D721Med (cell line): ENCODE data around the gene DIP2C.
"Not testable (repeated sequence)": the region's sequence is repeated elsewhere in the genome, so short reads cannot be mapped to it uniquely, and the experiment has no call there.

Source experiments
- DNase-seq: peaks from one replicate; pipeline ENCODE4 v3.0.0; 2011; ENCODE audit warnings: low spot score; ENCODE audit not compliant: insufficient read length
- FAIRE-seq: peaks from 2 replicates; lab custom pipeline; 2011; peaks lifted over from hg19 to GRCh38; lab: Jason Lieb, UNC
- TF ChIP-seq, protein P1 (sequence below): IDR thresholded peaks from 2 replicates; pipeline ENCODE4 v1.5.1; 2012; ENCODE audit warnings: mild to moderate bottlenecking, control low read depth; ENCODE audit not compliant: insufficient read depth; ENCODE audit errors: missing control alignments

The DIP2C gene

DNA sequence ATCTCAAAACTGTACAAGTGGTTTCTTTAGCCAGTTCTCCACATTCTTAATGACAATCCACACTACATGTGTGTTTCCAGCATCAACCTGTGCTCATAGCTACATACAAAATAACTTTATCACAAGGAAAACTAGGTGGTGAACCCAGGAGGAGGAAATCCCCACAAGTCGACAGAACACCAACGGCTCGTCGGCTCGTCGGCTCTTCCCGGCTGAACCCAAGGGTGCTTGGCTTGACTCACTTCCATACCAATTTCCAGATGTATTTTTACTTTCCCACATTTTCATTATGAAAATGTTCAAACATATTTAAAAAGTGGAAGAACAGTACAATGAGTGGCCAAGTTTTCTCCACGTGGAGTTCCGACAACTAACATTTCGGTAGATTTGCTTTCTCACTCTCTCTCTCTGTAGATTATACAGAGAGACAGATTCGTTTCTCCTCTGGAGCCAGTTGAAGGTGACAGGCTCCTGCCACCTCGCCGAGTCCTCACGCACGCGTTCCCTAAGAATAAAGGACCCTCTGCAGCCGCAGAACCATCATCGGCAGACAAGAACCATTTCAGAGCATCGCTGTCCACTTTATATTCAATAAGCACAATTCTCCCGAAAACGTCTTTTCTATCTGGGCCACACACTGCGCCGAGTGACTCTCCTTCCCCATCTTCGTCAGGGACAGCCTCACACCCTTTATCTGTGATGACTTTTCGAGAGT, 53.3 kb downstream of the DIP2C start:
- FAIRE-seq (no peak), DNase-seq (no peak)
- TF ChIP-seq, protein P1, sequence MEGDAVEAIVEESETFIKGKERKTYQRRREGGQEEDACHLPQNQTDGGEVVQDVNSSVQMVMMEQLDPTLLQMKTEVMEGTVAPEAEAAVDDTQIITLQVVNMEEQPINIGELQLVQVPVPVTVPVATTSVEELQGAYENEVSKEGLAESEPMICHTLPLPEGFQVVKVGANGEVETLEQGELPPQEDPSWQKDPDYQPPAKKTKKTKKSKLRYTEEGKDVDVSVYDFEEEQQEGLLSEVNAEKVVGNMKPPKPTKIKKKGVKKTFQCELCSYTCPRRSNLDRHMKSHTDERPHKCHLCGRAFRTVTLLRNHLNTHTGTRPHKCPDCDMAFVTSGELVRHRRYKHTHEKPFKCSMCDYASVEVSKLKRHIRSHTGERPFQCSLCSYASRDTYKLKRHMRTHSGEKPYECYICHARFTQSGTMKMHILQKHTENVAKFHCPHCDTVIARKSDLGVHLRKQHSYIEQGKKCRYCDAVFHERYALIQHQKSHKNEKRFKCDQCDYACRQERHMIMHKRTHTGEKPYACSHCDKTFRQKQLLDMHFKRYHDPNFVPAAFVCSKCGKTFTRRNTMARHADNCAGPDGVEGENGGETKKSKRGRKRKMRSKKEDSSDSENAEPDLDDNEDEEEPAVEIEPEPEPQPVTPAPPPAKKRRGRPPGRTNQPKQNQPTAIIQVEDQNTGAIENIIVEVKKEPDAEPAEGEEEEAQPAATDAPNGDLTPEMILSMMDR, result no peak

DNA sequence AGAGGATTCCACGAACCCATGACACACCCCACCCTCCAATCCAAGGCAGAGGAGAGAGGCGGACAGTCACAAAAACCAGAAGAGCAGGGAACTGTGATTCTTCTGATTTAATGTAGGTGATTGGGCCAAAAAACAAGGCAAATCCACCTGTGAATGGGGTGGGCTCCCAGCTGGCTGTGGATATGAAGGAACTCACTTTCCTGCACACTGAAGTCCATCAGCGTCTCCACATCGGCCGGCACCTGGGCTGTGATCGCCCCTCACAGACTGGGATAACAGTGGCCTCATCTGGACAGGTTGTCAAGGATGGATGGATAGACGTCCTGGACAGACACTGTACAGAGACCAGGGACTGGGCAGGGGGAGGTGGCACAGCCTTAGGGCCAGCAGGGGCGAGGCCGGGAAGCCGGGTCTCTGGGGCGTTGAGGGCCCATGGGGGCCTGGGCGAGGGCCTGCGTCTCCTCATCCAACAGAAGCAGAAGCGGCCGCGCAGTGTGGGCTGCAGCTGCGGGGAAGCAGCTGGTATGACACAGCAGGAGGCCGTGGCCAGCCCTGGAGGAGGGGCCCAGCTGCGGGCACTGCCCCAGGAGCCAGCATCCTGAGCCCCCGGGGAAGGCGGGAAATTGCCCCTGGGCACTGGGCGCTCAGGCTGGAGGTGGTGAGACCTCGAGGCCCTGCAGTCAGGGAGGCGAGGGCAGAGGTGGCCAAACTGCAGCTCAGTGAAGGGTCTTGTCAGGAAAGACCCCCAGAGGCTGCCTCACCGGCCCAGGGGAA, 54.2 kb downstream of the DIP2C start:
- DNase-seq, result no peak
- TF ChIP-seq, protein P1, result no peak
- FAIRE-seq, result no peak

DNA sequence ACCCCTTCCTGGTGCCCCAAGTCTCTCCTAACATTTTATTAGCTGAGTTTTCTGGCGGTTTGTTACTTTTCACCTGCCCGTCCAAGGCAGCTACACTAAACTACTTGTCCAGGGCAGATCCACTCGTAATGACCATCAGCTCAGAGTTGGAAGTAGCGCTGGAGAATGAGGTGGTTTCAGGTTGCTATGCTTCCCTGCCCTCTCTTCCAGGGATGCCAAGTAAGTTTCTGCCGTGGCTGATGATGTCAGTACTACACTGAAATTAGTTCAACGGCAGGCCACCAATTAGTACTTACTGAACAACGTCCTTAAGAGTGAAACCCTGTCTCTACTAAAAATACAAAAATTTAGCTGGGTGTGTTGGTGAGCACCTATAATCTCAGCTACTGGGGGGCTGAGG, 55.2 kb downstream of the DIP2C start:
- TF ChIP-seq, protein P1, result no peak
- no peak for DNase-seq

DNA sequence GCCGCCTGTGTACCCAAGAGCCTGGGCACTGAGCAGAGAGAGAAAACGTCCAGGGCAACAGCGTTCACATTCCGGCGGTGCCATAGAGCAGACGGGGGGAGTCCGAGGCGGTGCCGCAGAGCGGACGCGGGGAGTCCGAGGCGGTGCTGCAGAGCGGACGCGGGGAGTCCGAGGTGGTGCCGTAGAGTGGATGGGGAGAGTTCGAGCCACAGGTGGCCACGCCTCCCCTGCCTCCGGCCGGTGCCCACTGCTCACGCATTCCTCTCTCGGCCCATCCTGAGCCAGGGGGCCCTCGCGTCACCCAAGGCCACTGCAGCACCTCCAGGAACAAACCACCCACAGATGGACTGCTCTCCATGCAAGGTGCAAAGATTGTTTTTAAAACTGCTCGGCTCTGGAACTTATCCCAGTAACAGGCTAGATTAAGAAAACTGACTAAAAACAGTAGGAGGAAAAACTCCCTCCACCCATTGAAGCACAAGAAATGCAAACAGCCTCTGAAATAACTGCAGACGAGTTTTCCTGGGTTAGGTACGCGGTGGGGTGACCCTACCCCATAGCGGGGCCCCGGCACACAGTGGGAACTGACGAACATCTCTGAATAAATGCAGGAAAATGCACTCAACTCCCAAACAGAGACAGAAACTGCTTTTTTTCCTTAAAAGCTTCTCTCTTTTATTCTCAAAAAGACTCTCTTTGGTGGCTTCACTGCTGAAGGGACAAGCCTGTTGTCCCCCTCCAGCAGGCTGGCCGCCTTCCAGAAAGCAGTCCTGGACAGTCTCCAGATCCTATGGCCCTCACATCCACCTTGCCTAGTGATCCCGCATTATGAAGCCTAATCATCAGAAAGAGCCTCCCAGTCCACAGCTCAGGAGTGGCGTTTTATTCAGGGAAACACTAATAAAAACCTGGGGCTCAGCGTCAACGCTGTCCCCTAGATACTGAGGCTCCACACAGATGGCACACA, 55.9 kb downstream of the DIP2C start:
- FAIRE-seq, result no peak
- TF ChIP-seq, protein P1, result no peak
- DNase-seq, result no peak

More for the DNA sequence above, 55.2 kb downstream of the DIP2C start:
- no peak for FAIRE-seq

DNA sequence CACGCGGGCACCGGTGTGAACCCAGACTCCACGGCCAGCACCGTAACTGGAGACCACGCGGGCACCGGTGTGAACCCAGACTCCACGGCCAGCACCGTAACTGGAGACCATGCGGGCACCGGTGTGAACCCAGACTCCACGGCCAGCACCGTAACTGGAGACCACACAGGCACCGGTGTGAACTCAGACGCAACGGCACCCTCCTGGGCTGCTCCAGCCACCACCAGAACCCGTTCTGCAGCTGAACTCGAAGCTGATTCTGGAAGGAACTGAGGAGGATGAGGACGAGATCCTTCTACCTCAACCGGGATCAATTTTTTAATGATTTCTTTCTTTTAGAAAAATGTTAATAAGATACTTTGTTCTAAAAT, 56.7 kb downstream of the DIP2C start:
- not testable (repeated sequence) for DNase-seq, FAIRE-seq

DNA sequence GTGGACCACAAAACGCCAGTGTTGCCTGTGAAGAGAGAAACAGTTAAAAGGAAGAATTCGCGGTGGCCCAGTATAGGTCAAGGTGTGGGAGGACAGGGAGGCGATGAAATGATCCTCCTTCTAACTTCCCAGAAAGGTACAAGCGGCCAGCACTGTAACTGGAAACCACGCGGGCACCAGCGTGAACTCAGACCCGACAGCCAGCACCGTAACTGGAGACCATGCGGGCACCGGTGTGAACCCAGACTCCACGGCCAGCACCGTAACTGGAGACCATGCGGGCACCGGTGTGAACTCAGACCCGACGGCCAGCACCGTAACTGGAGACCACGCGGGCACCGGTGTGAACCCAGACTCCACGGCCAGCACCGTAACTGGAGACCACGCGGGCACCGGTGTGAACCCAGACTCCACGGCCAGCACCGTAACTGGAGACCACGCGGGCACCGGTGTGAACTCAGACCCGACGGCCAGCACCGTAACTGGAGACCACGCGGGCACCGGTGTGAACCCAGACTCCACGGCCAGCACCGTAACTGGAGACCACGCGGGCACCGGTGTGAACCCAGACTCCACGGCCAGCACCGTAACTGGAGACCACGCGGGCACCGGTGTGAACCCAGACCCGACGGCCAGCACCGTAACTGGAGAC, 57.2 kb downstream of the DIP2C start:
- DNase-seq, FAIRE-seq: not testable (repeated sequence)

DNA sequence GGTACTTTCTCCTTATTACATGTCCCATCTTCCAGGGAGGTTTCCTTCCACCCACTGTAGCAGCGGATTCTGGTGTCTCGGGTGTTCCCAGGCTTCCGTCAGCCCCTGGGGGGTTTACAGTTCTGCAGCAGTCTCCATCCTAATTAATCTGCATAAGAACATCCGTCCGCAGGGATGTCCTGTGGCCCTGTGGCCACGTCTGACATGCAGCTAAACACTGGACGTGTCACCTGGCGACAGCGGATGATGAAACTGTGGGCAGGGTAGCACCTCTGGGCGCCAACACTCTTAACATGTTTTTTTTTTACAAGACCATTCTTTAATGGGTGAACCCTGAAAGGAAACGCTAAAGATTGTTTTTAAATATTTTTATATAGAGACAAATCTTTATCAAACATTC, 58.2 kb downstream of the DIP2C start:
- TF ChIP-seq, protein P1, result no peak
- DNase-seq, result no peak
- no peak for FAIRE-seq
